SK-N-SH (cell line): Measurements from ENCODE around the gene FAH. TPM values are rescaled to one million over a fixed set of nuclear protein-coding genes. Genes with fewer than 3 reads are reported as not detected.

Source experiments
- CTCF ChIA-PET: fragments of 300-600, 350-600 bp; formaldehyde crosslinking; extraction: SDS; loops from one replicate; lab custom pipeline; 2021; lab: Yijun Ruan, JAX
- POLR2A ChIA-PET: fragments of 350-600 bp; sonication (Branson Sonifier 250); formaldehyde crosslinking; extraction: SDS; loops from one replicate; lab custom pipeline; 2020; ENCODE audit warnings: antibody characterized with exemption, inconsistent platforms; lab: Yijun Ruan, JAX
- DNase-seq: peaks from one replicate; pipeline ENCODE4 v3.0.0; 2012
- H2AFZ ChIP-seq: fragments of 200-600 bp; sonication (generic); 2 replicates; pipeline ENCODE4 v1.8.1; 2016; ENCODE audit warnings: antibody characterized with exemption, mild to moderate bottlenecking, low read depth
- H3F3A ChIP-seq: fragments of 200-600 bp; sonication (generic); replicated peaks from 2 replicates; pipeline ENCODE3; 2016; ENCODE audit warnings: antibody characterized with exemption, mild to moderate bottlenecking; ENCODE audit not compliant: insufficient read depth
- H3K27ac ChIP-seq, 2 experiments: fragments of 200-500 bp in 1 of 2; fragments of 200-600 bp in 1 of 2; sonication (Bioruptor generic) in 1 of 2; sonication (generic), shearing (Covaris generic) in 1 of 2; 2 replicates each; pipeline versions ENCODE4 v1.5.1 to v1.6.1; 2014 to 2016; ENCODE audit warnings: low read depth in 2 of 2, inconsistent platforms in 1 of 2, low read length in 1 of 2, mild to moderate bottlenecking in 1 of 2, mixed read lengths in 1 of 2
- H3K27me3 ChIP-seq: fragments of 200-600 bp; sonication (generic), shearing (Covaris generic); 2 replicates; pipeline ENCODE4 v1.6.1; 2016; ENCODE audit warnings: mixed run types; ENCODE audit not compliant: insufficient read depth
- H3K36me3 ChIP-seq, 2 experiments: fragments of 200-500 bp in 1 of 2; fragments of 200-600 bp in 1 of 2; sonication (Bioruptor generic) in 1 of 2; sonication (generic) in 1 of 2; replicated peaks in 1 of 2; 2 replicates each; pipeline versions ENCODE3 to v1.5.1; 2014 to 2016; ENCODE audit warnings: low read length in 1 of 2, mild to moderate bottlenecking in 1 of 2; ENCODE audit not compliant: insufficient read depth in 2 of 2, control insufficient read depth in 1 of 2
- H3K4me1 ChIP-seq, 2 experiments: fragments of 200-500 bp in 1 of 2; fragments of 200-600 bp in 1 of 2; sonication (Bioruptor generic) in 1 of 2; sonication (generic), shearing (Covaris generic) in 1 of 2; 2 replicates each; pipeline versions ENCODE4 v1.5.1 to v1.6.1; 2014 to 2016; ENCODE audit warnings: low read depth in 1 of 2, low read length in 1 of 2, mixed run types in 1 of 2; ENCODE audit not compliant: insufficient read depth in 2 of 2, control insufficient read depth in 1 of 2
- H3K4me2 ChIP-seq: fragments of 200-600 bp; sonication (generic), shearing (Covaris generic); 2 replicates; pipeline ENCODE4 v1.6.1; 2017; ENCODE audit warnings: mixed run types
- H3K4me3 ChIP-seq, 2 experiments: fragments of 200-500 bp in 1 of 2; fragments of 200-600 bp in 1 of 2; sonication (Bioruptor generic) in 1 of 2; sonication (generic), shearing (Covaris generic) in 1 of 2; 2 replicates each; pipeline versions ENCODE4 v1.5.1 to v1.8.1; 2014 to 2016; ENCODE audit warnings: low read depth in 2 of 2, inconsistent platforms in 1 of 2, low read length in 1 of 2, mild to moderate bottlenecking in 1 of 2, mixed read lengths in 1 of 2, moderate library complexity in 1 of 2
- H3K79me2 ChIP-seq: fragments of 200-600 bp; sonication (generic); 2 replicates; pipeline ENCODE4 v1.8.1; 2017; ENCODE audit warnings: mild to moderate bottlenecking; ENCODE audit not compliant: insufficient read depth
- H3K9ac ChIP-seq: fragments of 200-600 bp; sonication (generic); 2 replicates; pipeline ENCODE4 v1.6.1; 2017; ENCODE audit warnings: mixed run types
- H3K9me2 ChIP-seq: fragments of 200-600 bp; sonication (generic); 2 replicates; pipeline ENCODE4 v1.6.1; 2017; ENCODE audit warnings: mixed run types
- H3K9me3 ChIP-seq: fragments of 200-600 bp; sonication (generic); 2 replicates; pipeline ENCODE4 v1.6.1; 2017; ENCODE audit warnings: mixed run types, mild to moderate bottlenecking, moderate library complexity
- H4K20me1 ChIP-seq: fragments of 200-600 bp; sonication (generic); 2 replicates; pipeline ENCODE4 v1.6.1; 2017; ENCODE audit warnings: mild to moderate bottlenecking, mixed run types; ENCODE audit not compliant: insufficient read depth
- ELF1 ChIP-seq: IDR thresholded peaks from 2 replicates; pipeline ENCODE4 v1.4.0; 2012
- EP300 ChIP-seq, 2 experiments: IDR thresholded peaks; 2 replicates each; pipeline versions ENCODE4 v1.4.0 to v1.6.1; 2012; ENCODE audit warnings: borderline replicate concordance in 1 of 2, low read depth in 1 of 2, low read length in 1 of 2
- EZH2phosphoT487 ChIP-seq: fragments of 200-600 bp; sonication (generic); IDR thresholded peaks from 2 replicates; pipeline ENCODE4 v1.6.1; 2017; ENCODE audit warnings: low read depth, mixed run types, mild to moderate bottlenecking, antibody characterized with exemption, moderate library complexity, borderline replicate concordance
- FOSL2 ChIP-seq: IDR thresholded peaks from 2 replicates; pipeline ENCODE4 v1.4.0; 2012; ENCODE audit warnings: low read depth, mild to moderate bottlenecking, moderate library complexity, borderline replicate concordance
- GABPA ChIP-seq: IDR thresholded peaks from 2 replicates; pipeline ENCODE4 v1.4.0; 2012; ENCODE audit warnings: low read depth, mild to moderate bottlenecking
- JUND ChIP-seq: IDR thresholded peaks from 2 replicates; pipeline ENCODE4 v1.4.0; 2012
- MXI1 ChIP-seq: IDR thresholded peaks from 2 replicates; pipeline ENCODE4 v1.6.1; 2012; ENCODE audit warnings: mild to moderate bottlenecking, low read depth, low read length, improper control_type of control experiment
- POLR2AphosphoS5 ChIP-seq: IDR thresholded peaks from 2 replicates; pipeline ENCODE4 v1.6.1; 2012; ENCODE audit warnings: low read depth, low read length
- RCOR1 ChIP-seq: fragments of 150-350 bp; IDR thresholded peaks from 2 replicates; pipeline ENCODE4 v1.6.1; 2017; ENCODE audit warnings: antibody characterized with exemption, low read length
- REST ChIP-seq: IDR thresholded peaks from 2 replicates; pipeline ENCODE4 v1.6.1; 2012; ENCODE audit warnings: mild to moderate bottlenecking, low read depth, low read length, moderate library complexity
- RFX5 ChIP-seq: IDR thresholded peaks from 2 replicates; pipeline ENCODE4 v1.6.1; 2012; ENCODE audit warnings: mild to moderate bottlenecking, improper control_type of control experiment, low read length
- RXRA ChIP-seq: IDR thresholded peaks from 2 replicates; pipeline ENCODE4 v1.4.0; 2012; ENCODE audit warnings: low read depth, mild to moderate bottlenecking, borderline replicate concordance
- SIN3A ChIP-seq: IDR thresholded peaks from 2 replicates; pipeline ENCODE4 v1.6.1; 2012; ENCODE audit warnings: low read depth, mild to moderate bottlenecking, low read length, moderate library complexity, borderline replicate concordance
- SMC3 ChIP-seq: IDR thresholded peaks from 2 replicates; pipeline ENCODE4 v1.6.1; 2012; ENCODE audit warnings: low read depth, low read length, improper control_type of control experiment
- TCF12 ChIP-seq: IDR thresholded peaks from 2 replicates; pipeline ENCODE4 v1.4.0; 2012
- TEAD4 ChIP-seq: IDR thresholded peaks from 2 replicates; pipeline ENCODE4 v1.4.0; 2012; ENCODE audit warnings: mild to moderate bottlenecking, borderline replicate concordance; ENCODE audit not compliant: insufficient read depth
- USF1 ChIP-seq: IDR thresholded peaks from 2 replicates; pipeline ENCODE4 v1.4.0; 2012; ENCODE audit warnings: low read depth, borderline replicate concordance
- ZBTB33 ChIP-seq: IDR thresholded peaks from 2 replicates; pipeline ENCODE4 v1.4.0; 2012; ENCODE audit warnings: low read depth, borderline replicate concordance
- WGBS: methylation state at CpG from one replicate; pipeline ENCODE4 v1.1.6; 2017; ENCODE audit warnings: low lambda C conversion rate; 5-methylcytosine and 5-hydroxymethylcytosine counted together
- polyA plus RNA-seq, 3 experiments: library from polyadenylated mRNA; depleted of rRNA; stranded (reverse); fragments of >200 nt; gene quantifications; 2 replicates each; pipeline ENCODE4 v1.2.3, GENCODE V29; 2012
- TF ChIP-seq, protein P1 (sequence below): fragments of 200-600 bp; sonication (generic); IDR thresholded peaks from 2 replicates; pipeline ENCODE4 v1.6.1; 2017; ENCODE audit warnings: antibody characterized with exemption, mild to moderate bottlenecking, moderate library complexity

Gene FAH
- polyA plus RNA-seq, 1 of the 3 experiments (the other 2 are of a cell fraction): 34.9 TPM

DNA sequence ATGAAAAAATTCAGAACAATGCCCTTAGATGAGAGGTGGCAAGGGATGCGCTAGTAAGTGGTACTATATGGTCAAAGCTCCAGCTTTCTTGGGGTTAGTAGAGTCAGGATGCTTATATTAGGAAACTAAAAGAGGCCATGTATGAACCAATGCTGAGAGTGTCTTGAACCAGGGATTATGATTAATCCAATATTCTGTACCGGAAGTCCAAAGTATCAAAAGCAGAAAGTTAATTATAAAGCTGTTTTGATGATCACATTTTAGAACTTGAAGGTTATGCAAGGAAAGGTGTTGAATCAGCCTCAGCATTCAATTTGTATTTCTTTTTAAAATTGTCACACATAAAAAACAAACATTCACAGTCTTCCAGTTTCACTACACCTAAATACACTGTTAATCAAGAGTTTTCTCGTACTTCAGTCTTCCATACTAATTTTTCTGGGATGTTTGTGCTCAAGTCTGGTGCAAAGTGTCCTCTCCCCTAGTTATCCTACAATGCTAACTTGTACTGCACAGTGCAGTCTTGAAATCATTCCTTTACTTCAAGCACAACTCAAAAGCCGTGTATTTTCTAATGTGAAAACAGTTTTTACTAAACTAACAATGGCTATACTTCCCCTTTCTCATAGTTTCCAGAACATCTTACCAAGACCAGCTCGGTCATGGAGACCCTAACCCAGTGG is 10.7 kb upstream of the FAH start (continued):
- TF ChIP-seq, protein P1, sequence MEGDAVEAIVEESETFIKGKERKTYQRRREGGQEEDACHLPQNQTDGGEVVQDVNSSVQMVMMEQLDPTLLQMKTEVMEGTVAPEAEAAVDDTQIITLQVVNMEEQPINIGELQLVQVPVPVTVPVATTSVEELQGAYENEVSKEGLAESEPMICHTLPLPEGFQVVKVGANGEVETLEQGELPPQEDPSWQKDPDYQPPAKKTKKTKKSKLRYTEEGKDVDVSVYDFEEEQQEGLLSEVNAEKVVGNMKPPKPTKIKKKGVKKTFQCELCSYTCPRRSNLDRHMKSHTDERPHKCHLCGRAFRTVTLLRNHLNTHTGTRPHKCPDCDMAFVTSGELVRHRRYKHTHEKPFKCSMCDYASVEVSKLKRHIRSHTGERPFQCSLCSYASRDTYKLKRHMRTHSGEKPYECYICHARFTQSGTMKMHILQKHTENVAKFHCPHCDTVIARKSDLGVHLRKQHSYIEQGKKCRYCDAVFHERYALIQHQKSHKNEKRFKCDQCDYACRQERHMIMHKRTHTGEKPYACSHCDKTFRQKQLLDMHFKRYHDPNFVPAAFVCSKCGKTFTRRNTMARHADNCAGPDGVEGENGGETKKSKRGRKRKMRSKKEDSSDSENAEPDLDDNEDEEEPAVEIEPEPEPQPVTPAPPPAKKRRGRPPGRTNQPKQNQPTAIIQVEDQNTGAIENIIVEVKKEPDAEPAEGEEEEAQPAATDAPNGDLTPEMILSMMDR: no peak
- TF ChIP-seq ZBTB33 (no peak), RXRA (no peak), MXI1 (no peak), REST (no peak), GABPA (no peak), TCF12 (no peak), EZH2phosphoT487 (no peak)

- H3K4me2 ChIP-seq: no peak overlapping the region
- no peaks in the 10 kb centered on the region for H3K9me2 ChIP-seq
- H3K79me2 ChIP-seq: no peaks in the 10 kb centered on the region
- H3K36me3 ChIP-seq: peaks cover 0 to 8% of the 10 kb centered on the region in 2 experiments
- H3K4me1 ChIP-seq: no peaks in the 10 kb centered on the region
- no peaks in the 10 kb centered on the region for H3K27me3 ChIP-seq
- POLR2A ChIA-PET: no interaction called here
- H4K20me1 ChIP-seq: no peaks in the 10 kb centered on the region
- H2AFZ ChIP-seq: no peak overlapping the region
- H3F3A ChIP-seq: no peaks in the 10 kb centered on the region
- TF ChIP-seq GABPA: no peak
- TF ChIP-seq SIN3A: no peak
- no peak for TF ChIP-seq SMC3
- no peak for TF ChIP-seq EP300 (IDR thresholded peaks at IDR 0.05; ENCODE audit: borderline replicate concordance in 1 of 2, low read depth in 1 of 2, low read length in 1 of 2)
- TF ChIP-seq TEAD4: no peak
- no peak for TF ChIP-seq MXI1
- TF ChIP-seq ELF1: no peak
- TF ChIP-seq POLR2AphosphoS5: no peak
- TF ChIP-seq, protein P1: no peak
- TF ChIP-seq USF1: no peak
- no peak for TF ChIP-seq RCOR1
- no peak for TF ChIP-seq FOSL2
- TF ChIP-seq JUND: no peak
- TF ChIP-seq TCF12: no peak
- TF ChIP-seq RFX5: no peak
- TF ChIP-seq, all 33 proteins: peak for 0
- no peak for DNase-seq
- H3K9me3 ChIP-seq: no peaks in the 10 kb centered on the region
- 100% methylated on average over 4 of the region's 5 CpGs for WGBS
- H3K9ac ChIP-seq: no peak overlapping the region
- H3K4me3 ChIP-seq: no peak overlapping the region
- CTCF ChIA-PET: no interaction called here
- no peak overlapping the region for H3K27ac ChIP-seq
Measured at GRCh38 chr15:80142646-80143045, 10.2 kb upstream of the FAH start.
